NCI-H1694 treated with DMSO at 0.1 percent for 48 hours (cell line): ENCODE results near the gene ZNF653.
"Not testable (repeated sequence)": the region's sequence is repeated elsewhere in the genome, so short reads cannot be mapped to it uniquely, and the experiment has no call there.

Experiments
- DNase-seq: peaks from one replicate; lab custom pipeline; 2025; lab: John Stamatoyannopoulos, UW

ZNF653 gene

GRCh38 chr19:11456659-11457058 is 49.0 kb downstream of the ZNF653 start:
- no peak for DNase-seq

DNA sequence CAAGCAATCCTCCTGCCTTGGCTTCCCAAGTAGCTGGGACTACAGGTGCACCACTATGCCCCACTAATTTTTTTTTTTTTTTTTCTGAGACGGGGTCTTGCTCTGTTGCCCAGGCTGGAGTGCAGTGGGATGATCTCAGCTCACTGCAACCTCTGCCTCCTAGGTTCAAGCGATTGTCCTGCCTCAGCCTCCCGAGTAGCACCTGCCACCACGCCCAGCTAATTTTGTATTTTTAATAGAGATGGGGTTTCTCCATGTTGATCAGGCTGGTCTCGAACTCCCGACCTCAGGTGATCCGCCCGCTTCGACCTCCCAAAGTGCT is 50.4 kb downstream of the ZNF653 start:
- DNase-seq = not testable (repeated sequence)

DNA sequence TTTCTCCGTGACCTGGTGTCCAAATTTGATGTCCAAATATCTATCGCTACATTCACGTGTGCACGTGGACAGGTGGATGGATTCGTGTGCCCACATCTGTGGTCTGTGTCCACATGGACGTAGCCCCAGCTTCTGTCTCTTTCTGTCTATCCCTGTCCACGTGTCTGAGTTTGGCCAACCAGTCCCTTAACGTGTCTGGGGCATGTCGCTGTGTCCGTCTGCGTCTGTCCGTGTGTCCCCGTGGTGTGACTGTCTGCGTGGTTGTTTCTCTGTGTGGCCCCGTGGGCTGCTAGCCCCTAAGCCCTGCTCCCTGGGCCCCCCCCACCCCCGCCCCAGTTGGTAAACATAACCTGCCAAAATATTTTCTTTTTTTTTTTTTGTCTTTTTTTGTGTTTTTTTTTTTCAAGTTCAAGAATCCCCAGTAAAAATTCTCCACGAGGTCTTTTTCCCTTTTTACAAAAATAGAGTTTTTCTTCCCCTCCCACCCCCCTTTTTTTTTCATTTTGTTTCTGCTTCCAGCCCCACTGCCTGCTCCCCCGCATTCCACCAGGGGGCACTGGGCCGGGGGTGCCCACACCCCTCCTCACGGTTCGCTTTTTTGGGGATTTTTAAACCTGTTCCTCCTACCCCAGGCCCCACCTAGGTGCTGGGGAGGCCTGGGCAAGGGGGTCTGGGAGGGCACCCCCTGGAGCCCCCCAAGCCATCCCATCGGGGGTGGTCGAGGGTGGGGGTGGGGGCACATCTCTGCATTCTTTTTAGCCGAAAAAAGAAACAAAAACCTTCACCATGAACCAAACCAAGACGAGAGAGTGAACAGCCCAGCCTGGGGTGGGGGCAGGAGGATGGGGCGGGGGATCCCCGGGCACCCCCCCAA is 51.9 kb downstream of the ZNF653 start:
- no peak for DNase-seq

DNA sequence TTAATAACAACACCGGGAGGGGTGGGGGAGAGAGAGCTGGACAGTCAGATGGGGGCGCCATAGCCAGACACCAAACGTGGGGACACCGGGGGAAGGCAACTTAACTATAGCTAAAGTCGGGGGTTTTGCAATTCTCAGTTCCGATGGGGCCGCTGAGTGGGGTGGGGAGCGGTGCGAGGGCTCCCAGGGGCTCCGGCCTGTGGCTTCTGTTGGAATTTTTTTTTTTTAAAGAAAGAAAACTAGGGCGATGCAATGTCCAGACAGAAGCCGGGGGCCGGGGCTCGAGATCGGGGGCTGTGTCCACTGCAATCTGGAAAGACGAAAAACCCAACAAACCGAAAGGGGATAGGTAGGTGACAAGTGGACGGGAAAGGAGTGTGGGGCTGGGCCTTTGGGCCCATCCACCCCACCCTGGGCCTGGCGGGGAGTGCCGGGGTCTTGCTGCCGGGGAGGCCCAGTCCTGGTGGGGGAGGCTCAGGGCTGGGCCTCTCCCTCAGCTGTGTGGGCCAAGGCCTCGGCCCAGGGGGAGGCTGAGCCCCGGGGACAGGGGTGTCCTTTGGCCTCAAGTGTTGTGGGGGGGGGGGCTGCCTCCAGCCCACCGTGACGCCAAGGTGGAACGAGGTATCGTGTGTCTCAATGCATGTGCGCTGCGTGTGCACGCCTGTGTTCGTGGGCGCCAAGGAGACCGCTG is 52.9 kb downstream of the ZNF653 start:
- no peak for DNase-seq

- DNase-seq = no peak
Observed at GRCh38 chr19:11451871-11452619, 53.6 kb downstream of the ZNF653 start.

DNA sequence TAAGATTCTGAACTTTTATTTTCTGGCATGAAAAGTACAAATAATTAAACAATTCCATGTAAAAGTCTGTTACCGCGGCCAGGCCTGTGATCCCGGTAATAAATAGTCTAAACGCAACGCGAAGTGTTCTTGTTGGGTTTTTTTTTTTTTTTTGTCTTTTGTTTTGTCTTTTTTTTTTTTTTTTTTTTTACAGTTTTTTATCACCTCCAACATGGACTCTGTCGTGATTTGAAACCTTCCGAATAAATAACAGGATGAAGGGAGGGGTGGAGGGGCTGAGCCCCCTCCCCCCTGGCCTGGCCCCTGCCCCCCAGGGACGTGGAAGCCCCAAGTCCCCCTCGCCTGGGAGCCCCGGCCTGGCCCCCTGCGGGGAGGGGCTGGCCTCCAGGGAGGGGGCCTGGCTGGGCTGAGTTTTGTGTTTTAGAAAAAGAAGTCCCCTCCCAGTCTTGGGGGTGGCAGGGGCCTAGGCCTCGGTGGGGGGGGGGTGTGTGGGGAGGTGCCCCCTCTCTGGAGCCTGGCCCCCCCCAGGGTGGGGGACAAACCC is 54.2 kb downstream of the ZNF653 start:
- DNase-seq = no peak

GRCh38 chr19:11450570-11451326 is 54.9 kb downstream of the ZNF653 start:
- DNase-seq = no peak

DNA sequence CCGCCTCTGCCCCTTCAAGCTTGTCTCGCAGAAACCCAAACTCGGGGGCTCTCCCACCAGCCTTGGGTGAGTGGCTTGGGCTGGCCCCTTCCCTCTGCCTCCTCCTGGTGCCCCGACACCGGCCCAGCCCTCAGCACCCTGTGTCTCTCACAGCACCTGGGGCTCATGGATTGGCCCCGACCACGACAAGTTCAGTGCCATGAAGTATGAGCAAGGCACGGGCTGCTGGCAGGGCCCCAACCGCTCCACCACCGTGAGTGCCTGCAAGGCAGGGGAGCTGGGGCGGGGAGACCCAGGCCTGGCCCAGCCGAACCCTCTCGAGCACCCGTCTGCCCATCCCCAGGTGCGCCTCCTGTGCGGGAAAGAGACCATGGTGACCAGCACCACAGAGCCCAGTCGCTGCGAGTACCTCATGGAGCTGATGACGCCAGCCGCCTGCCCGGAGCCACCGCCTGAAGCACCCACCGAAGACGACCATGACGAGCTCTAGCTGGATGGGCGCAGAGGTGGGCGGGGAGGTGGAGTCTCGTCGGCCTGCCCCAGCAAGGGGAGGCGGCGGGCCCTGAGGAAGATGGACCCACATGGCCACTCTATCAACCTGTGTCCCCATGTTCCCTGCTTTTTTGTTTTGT is 56.6 kb downstream of the ZNF653 start:
- no peak for DNase-seq

- DNase-seq = no peak
Observed at GRCh38 chr19:11448410-11448809, 57.2 kb downstream of the ZNF653 start.

DNA sequence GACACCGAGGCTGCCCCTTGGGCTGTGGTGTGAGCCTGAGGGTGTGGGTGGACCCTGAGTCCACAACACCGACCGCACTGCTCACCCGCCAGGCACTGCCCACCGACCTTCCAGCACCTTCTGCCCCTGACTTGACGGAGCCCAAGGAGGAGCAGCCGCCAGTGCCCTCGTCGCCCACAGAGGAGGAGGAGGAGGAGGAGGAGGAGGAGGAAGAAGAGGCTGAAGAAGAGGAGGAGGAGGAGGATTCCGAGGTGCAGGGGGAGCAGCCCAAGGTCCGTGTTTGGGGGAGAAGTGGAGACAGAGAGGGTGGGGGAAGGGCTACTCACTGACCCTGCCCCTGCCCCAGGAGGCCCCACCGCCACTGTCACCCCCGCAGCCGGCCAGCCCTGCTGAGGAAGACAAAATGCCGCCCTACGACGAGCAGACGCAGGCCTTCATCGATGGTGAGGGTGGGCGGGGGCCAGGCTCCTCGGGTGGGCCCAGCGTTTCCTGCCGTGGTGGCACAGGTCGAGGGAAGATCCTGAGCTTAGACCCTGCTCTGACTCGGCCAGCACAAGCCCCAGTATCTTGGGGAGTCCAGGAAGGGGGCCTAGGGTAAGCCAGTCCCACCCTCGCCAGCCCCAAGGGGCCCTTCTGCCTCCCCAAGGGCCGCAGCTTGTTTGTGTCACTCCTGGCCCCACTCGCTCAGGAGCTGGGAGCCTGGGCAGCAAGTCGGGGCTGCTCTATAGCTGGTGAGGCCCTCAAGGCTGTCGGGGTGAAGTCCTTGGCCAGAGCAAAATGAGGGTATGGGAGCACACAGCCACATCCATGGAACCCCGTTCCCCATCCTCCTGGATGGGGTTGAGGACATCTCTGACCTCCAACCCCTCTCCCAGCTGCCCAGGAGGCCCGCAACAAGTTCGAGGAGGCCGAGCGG is 58.0 kb downstream of the ZNF653 start:
- DNase-seq = no peak

- DNase-seq = no peak
Observed at GRCh38 chr19:11446652-11447301, 58.9 kb downstream of the ZNF653 start.

- DNase-seq = no peak
Observed at GRCh38 chr19:11446271-11446651, 59.4 kb downstream of the ZNF653 start.

DNA sequence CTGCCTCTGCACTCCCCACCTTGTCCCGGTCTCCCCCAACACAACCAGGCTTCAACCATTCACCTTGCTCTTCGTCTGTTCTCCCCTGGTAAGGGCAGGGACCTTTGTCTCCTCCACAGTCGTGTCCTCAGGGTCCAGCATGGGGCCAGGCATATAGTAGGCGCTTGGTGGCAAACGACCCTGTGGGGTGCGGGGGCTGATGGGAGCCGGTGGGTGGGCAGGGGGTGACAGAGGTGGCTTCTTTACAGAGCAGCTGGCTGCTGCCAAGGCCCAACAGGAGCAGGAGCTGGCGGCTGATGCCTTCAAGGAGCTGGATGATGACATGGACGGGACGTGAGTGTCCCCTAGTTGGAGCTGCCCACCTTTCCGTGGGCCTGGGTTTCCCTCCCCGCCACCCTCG is 60.5 kb downstream of the ZNF653 start:
- no peak for DNase-seq

DNA sequence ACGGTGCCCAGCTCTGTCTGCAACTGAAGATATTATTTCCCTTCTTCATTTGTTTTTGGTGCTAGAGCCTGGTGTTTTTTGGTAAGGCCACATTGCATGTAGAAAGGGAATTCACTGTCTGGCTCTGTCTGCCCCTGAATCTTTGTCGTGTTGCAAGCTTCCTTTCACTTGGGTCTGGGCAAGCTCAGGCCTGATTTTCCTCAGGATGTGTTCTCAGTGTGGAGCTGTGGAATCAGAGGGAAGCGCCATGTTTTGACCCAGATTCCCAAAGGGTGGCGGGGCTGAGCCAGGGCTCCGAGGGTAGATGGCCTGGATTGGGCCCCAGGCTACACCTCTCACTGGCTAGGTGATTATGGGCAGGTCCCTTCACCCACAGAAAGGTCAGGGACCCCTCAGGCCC is 61.6 kb downstream of the ZNF653 start:
- no peak for DNase-seq

DNA sequence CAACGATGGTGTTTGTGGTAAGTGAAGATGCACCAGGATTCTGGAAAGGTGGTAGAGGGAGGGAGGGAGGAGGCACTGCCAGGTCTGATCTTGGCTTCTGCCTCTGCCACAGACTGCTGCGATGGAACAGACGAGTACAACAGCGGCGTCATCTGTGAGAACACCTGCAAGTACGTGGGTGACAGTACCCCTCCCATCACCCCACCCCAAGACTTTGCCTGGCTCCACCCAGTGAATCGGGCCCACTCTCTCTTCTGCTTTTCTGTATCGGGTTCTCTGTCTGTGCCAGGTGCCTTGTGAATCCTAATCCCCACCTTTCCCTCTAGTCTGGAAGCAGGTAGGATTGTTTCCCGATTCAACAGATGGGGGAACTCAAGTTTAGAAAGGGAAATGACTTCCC is 67.7 kb downstream of the ZNF653 start:
- no peak for DNase-seq

GRCh38 chr19:11435833-11436313 is 69.8 kb downstream of the ZNF653 start:
- no peak for DNase-seq

GRCh38 chr19:11435057-11435832 is 70.4 kb downstream of the ZNF653 start, which contains the start of the genes ODAD3 and PRKCSH:
Gene ODAD3, minus strand, starts transcription at chr19:11435121. Its CDS starts 105 bp downstream, at chr19:11435016.
Gene PRKCSH, plus strand, starts transcription at chr19:11435635. Its CDS starts 483 bp downstream, at chr19:11436118.
- peak; percentile 98 for DNase-seq

GRCh38 chr19:11434703-11435056 is 71.0 kb downstream of the ZNF653 start:
- DNase-seq = no peak

DNA sequence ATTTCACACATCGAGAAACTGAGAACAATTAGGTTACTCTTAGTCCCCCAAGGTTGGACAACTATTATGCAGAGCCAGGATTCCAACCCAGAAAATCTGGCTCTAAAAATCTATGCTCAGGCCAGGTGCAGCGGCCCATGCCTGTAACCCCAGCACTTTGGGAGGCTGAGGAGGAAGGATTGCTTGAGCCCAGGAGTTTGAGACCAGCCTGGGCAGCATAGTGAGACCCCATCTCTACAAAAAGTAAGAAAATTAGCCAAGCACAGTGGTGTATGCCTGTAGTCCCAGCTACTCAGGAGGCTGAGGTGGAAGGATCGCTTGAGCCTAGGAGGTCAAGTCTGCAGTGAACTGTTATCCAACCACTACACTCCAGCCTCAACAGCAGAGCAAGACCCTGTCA is 72.1 kb downstream of the ZNF653 start:
- not testable (repeated sequence) for DNase-seq
